LNCaP clone FGC (cell line): ENCODE measurements around the gene CFAP77.

Experiments
- DNase-seq: peaks from one replicate; pipeline ENCODE4 v3.0.0-alpha.2; 2011; ENCODE audit warnings: low read depth
- H3K4me3 ChIP-seq: 2 replicates; pipeline ENCODE4 v1.5.1; 2011; ENCODE audit warnings: mild to moderate bottlenecking, low read depth, low read length, control low read depth
- TF ChIP-seq, protein P1 (sequence below): IDR thresholded peaks from 2 replicates; pipeline ENCODE4 v1.5.1; 2012; ENCODE audit warnings: mild to moderate bottlenecking; ENCODE audit not compliant: control insufficient read depth, insufficient read depth; ENCODE audit errors: extremely low read depth

CFAP77 gene

GRCh38 chr9:132587592-132587955 lies 177.6 kb downstream of the CFAP77 start:
- TF ChIP-seq, protein P1, sequence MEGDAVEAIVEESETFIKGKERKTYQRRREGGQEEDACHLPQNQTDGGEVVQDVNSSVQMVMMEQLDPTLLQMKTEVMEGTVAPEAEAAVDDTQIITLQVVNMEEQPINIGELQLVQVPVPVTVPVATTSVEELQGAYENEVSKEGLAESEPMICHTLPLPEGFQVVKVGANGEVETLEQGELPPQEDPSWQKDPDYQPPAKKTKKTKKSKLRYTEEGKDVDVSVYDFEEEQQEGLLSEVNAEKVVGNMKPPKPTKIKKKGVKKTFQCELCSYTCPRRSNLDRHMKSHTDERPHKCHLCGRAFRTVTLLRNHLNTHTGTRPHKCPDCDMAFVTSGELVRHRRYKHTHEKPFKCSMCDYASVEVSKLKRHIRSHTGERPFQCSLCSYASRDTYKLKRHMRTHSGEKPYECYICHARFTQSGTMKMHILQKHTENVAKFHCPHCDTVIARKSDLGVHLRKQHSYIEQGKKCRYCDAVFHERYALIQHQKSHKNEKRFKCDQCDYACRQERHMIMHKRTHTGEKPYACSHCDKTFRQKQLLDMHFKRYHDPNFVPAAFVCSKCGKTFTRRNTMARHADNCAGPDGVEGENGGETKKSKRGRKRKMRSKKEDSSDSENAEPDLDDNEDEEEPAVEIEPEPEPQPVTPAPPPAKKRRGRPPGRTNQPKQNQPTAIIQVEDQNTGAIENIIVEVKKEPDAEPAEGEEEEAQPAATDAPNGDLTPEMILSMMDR: no peak
- no peak for DNase-seq
- H3K4me3 ChIP-seq: no peak overlapping the region

DNA sequence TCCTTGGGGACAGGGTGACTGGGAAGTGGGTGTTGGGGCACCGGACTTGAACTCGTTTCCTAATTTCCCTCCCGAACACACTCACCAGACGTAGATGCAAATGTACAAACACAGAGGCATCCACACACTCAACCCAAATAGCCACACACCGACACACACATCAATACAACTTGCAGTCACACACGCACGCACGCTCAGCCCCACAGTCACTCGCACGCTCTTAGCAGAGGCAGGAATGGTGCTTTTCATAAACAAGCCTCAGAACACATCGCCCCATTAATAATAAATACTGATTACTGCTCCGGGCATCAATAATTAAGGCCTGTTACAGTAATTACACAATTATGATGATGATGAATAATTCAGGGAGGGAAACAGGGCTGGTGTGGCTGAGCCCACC lies 178.1 kb downstream of the CFAP77 start:
- TF ChIP-seq, protein P1: no peak
- DNase-seq: no peak
- no peak overlapping the region for H3K4me3 ChIP-seq

DNA sequence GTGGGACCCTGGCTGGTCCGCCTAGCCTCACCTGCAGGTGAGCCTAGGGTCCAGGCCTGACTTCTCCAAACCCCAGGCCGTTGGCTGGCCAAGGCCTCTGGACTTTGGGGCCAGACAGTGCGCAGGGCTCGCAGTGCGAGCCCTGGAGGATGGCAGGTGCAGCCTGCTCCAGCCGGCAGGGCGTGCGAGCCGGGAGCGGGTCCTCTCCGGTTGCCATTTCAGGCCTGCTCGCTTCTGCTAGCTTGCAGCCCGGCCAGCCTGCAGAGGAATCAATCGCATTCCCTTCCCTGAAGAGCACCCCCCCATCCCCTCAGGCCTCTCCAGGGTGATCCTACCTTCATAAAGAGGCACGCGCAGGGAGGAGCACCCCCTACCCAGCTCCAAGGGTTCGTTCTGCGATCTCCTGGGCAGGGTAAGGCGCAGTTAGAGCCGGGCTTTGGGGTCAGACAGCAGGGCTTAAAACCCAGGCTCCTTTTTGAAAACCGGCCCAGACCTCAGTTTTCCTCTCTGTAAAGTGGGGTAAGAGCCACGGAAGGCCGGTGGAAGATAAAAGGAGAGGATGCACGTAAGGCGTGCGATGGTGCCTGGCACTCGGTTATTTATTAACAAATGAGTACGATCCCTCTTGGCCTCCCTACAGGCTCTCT lies 178.6 kb downstream of the CFAP77 start:
- TF ChIP-seq, protein P1: no peak
- no peak for DNase-seq
- H3K4me3 ChIP-seq: no peak overlapping the region

- no peak overlapping the region for H3K4me3 ChIP-seq
- TF ChIP-seq, protein P1: no peak
- DNase-seq: no peak
These were observed 179.4 kb downstream of the CFAP77 start for GRCh38 chr9:132589148-132590036.

GRCh38 chr9:132590037-132590317 lies 180.0 kb downstream of the CFAP77 start:
- TF ChIP-seq, protein P1: no peak
- H3K4me3 ChIP-seq: no peak overlapping the region
- no peak for DNase-seq

DNA sequence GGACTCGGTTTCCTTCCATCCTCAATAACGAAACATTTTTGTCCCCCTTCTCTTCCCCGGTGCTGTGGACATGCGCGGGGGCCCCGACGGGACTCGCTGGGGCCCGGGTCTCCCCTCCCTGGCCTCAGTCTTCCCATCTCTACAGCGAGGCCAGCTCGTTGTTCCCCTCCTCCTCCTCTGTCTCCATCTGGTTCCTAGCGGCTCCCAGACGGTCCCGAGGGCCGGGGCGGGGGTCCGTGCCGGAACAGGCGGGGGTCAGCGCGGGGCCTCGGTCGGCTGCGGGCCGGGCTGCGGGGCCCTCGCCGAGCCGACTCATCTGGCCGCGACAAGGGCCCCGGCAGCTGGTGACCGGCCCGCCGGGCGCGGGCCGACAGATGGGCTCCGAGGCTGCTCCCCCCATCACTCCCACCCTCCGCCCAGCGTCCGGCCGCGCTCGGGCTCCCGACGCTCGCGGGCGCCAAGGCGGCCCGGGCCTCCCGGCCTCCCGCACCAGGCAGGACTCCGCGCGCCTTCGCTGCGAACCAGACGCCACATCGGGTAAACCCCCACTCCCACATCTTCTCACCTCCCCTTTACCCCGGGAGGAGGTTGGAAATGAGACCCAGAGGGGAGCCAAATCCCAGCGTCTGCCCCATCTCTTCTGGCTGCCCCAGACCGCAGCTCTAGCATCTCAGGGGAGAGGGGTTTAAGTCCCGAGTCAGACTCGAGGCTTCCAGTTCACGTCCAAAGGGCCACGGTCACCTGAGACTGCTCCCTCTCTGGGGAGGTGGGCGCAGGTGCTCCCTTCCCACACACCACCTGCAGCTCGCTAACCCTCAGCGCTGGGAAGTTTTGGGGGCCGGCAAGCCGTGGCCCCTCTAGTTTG lies 180.5 kb downstream of the CFAP77 start:
- no peak overlapping the region for H3K4me3 ChIP-seq
- TF ChIP-seq, protein P1: no peak
- DNase-seq: no peak
